Glutamatergic neuron (in vitro differentiated cells): ENCODE results near the gene COX7B2. TPM values are rescaled to one million over a fixed set of nuclear protein-coding genes. Genes with fewer than 3 reads are reported as not detected.

Experiments
- DNase-seq: peaks from one replicate; pipeline ENCODE4 v3.0.0; 2022
- H3K27ac Mint-ChIP-seq: one replicate; pipeline ENCODE4 v1.8.0; 2020; ENCODE audit warnings: mild to moderate bottlenecking, mixed read lengths, inconsistent platforms; ENCODE audit not compliant: unreplicated experiment
- H3K27me3 Mint-ChIP-seq: one replicate; pipeline ENCODE4 v1.8.0; 2020; ENCODE audit warnings: mild to moderate bottlenecking, moderate library complexity, mixed read lengths, inconsistent platforms; ENCODE audit not compliant: unreplicated experiment
- H3K36me3 Mint-ChIP-seq: one replicate; pipeline ENCODE4 v1.8.0; 2020; ENCODE audit warnings: mild to moderate bottlenecking, mixed read lengths, inconsistent platforms; ENCODE audit not compliant: unreplicated experiment
- H3K4me1 Mint-ChIP-seq: one replicate; pipeline ENCODE4 v1.8.0; 2020; ENCODE audit warnings: mild to moderate bottlenecking, low read depth, mixed read lengths, inconsistent platforms; ENCODE audit not compliant: unreplicated experiment
- H3K4me3 Mint-ChIP-seq: one replicate; pipeline ENCODE4 v1.8.0; 2020; ENCODE audit warnings: mild to moderate bottlenecking, mixed read lengths, inconsistent platforms; ENCODE audit not compliant: unreplicated experiment
- H3K9me3 Mint-ChIP-seq: one replicate; pipeline ENCODE4 v1.8.0; 2020; ENCODE audit warnings: mild to moderate bottlenecking, moderate library complexity, mixed read lengths, inconsistent platforms; ENCODE audit not compliant: unreplicated experiment
- total RNA-seq: library from RNA; stranded (reverse); fragmentation: NEBNext Ultra II Directional; extraction: Animal tissue kit (Norgen Biotek cat#: 25700); gene quantifications from one replicate; pipeline ENCODE4 v1.2.1, GENCODE V29; 2021; ENCODE audit not compliant: unreplicated experiment
- TF ChIP-seq, protein P1 (sequence below): fragments of 200-600 bp; sonication (generic); IDR thresholded peaks from one replicate; pipeline ENCODE4 v1.5.0; 2021; ENCODE audit not compliant: partially characterized antibody, unreplicated experiment

COX7B2 gene
- total RNA-seq, 1 donor from 2014 or later = not detected

GRCh38 chr4:46945062-46945461, 36.0 kb upstream of the COX7B2 start:
- Mint-ChIP-seq H3K9me3 (no peaks in the 10 kb centered on the region), H3K27me3 (no peaks in the 10 kb centered on the region), H3K27ac (no peak overlapping the region), H3K4me1 (no peaks in the 10 kb centered on the region), H3K4me3 (no peak overlapping the region), H3K36me3 (no peaks in the 10 kb centered on the region)
- TF ChIP-seq, protein P1, sequence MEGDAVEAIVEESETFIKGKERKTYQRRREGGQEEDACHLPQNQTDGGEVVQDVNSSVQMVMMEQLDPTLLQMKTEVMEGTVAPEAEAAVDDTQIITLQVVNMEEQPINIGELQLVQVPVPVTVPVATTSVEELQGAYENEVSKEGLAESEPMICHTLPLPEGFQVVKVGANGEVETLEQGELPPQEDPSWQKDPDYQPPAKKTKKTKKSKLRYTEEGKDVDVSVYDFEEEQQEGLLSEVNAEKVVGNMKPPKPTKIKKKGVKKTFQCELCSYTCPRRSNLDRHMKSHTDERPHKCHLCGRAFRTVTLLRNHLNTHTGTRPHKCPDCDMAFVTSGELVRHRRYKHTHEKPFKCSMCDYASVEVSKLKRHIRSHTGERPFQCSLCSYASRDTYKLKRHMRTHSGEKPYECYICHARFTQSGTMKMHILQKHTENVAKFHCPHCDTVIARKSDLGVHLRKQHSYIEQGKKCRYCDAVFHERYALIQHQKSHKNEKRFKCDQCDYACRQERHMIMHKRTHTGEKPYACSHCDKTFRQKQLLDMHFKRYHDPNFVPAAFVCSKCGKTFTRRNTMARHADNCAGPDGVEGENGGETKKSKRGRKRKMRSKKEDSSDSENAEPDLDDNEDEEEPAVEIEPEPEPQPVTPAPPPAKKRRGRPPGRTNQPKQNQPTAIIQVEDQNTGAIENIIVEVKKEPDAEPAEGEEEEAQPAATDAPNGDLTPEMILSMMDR = no peak
- DNase-seq = no peak

- Mint-ChIP-seq H3K36me3 (no peaks in the 10 kb centered on the region), H3K27ac (no peak overlapping the region), H3K4me1 (no peaks in the 10 kb centered on the region), H3K4me3 (no peak overlapping the region), H3K27me3 (no peaks in the 10 kb centered on the region), H3K9me3 (no peaks in the 10 kb centered on the region)
- TF ChIP-seq, protein P1 = no peak
- no peak for DNase-seq
Measured at GRCh38 chr4:46944345-46944744, 35.3 kb upstream of the COX7B2 start.

DNA sequence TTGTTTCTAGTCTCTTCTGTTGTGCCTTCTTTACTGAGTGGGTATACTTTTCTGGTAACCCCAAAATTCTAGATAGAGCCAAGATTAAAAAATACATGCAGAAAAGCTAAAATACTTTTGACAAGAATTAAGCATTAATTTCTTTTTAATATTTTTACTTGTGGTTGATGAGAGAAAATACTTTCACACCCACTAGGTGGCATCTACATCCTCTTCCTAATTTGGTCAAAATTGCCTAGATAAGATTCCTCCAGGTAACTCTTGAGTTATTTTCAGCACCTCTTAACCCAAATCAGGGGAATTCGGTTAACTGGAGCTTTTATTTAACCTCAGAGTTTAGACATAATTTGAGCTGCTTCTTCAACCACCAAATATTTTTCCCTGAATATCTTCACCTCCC, 28.4 kb upstream of the COX7B2 start:
- Mint-ChIP-seq H3K4me3 (no peak overlapping the region), H3K27ac (no peak overlapping the region), H3K4me1 (no peaks in the 10 kb centered on the region), H3K27me3 (no peaks in the 10 kb centered on the region), H3K36me3 (no peaks in the 10 kb centered on the region), H3K9me3 (no peaks in the 10 kb centered on the region)
- TF ChIP-seq, protein P1 = peak; percentile 50
- DNase-seq = no peak

GRCh38 chr4:46934726-46935125, 25.7 kb upstream of the COX7B2 start:
- no peak overlapping the region for H3K4me3 Mint-ChIP-seq
- no peaks in the 10 kb centered on the region for H3K4me1 Mint-ChIP-seq
- no peaks in the 10 kb centered on the region for H3K27me3 Mint-ChIP-seq
- TF ChIP-seq, protein P1 = no peak
- no peaks in the 10 kb centered on the region for H3K9me3 Mint-ChIP-seq
- H3K27ac Mint-ChIP-seq = no peak overlapping the region
- H3K36me3 Mint-ChIP-seq = no peaks in the 10 kb centered on the region
- DNase-seq = no peak

DNA sequence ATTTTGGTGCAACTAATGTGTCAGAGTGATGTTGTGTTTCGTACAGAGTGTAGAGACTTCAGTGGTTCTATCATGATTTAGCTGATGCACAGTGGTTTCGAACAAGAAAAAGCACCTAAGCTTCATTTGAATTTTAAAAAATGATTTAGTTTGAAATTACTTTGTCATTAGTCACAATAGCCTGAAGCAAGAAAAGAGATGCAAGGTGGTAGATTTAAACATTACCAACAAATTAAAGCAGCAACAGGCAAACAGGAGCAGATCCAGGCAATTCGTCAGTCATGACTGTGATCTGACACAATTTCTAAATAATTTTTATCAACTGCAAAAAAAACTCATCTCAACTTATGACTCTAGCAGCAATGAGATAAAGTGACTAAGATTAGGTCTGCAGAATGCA, 24.6 kb upstream of the COX7B2 start:
- Mint-ChIP-seq H3K27ac (no peak overlapping the region), H3K27me3 (no peaks in the 10 kb centered on the region), H3K4me3 (no peak overlapping the region), H3K4me1 (no peaks in the 10 kb centered on the region), H3K9me3 (no peaks in the 10 kb centered on the region), H3K36me3 (no peaks in the 10 kb centered on the region)
- no peak for DNase-seq
- TF ChIP-seq, protein P1 = no peak
